ENCODE data around the gene NOXO1. TPM values are rescaled to one million over a fixed set of nuclear protein-coding genes. Genes with fewer than 3 reads are reported as not detected.

The NOXO1 gene
- total and polyA plus RNA-seq, 2 experiments from 2014 or later = 2.0 to 2.6 TPM

DNA sequence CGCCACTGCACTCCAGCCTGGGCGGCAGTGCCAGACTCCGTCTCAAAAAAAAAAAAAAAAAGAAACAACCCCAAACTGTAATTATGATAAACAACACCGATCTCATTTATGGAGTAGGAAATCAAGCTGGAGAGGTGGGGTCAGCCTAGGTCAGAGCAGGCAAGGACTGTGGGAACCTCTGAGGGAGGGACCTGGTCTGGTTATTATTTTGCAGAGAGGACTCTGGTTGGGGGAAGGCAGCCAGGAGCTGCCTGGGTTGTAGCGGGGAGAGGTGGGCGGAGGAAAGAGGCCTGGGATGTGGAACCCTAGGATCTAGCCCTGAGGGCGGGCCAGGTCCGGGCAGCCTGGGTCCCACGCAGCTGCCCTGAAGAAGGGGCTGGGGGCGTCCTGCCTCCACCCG is 52.2 kb downstream of the NOXO1 start (continued):
- TF ChIP-seq, protein P1, sequence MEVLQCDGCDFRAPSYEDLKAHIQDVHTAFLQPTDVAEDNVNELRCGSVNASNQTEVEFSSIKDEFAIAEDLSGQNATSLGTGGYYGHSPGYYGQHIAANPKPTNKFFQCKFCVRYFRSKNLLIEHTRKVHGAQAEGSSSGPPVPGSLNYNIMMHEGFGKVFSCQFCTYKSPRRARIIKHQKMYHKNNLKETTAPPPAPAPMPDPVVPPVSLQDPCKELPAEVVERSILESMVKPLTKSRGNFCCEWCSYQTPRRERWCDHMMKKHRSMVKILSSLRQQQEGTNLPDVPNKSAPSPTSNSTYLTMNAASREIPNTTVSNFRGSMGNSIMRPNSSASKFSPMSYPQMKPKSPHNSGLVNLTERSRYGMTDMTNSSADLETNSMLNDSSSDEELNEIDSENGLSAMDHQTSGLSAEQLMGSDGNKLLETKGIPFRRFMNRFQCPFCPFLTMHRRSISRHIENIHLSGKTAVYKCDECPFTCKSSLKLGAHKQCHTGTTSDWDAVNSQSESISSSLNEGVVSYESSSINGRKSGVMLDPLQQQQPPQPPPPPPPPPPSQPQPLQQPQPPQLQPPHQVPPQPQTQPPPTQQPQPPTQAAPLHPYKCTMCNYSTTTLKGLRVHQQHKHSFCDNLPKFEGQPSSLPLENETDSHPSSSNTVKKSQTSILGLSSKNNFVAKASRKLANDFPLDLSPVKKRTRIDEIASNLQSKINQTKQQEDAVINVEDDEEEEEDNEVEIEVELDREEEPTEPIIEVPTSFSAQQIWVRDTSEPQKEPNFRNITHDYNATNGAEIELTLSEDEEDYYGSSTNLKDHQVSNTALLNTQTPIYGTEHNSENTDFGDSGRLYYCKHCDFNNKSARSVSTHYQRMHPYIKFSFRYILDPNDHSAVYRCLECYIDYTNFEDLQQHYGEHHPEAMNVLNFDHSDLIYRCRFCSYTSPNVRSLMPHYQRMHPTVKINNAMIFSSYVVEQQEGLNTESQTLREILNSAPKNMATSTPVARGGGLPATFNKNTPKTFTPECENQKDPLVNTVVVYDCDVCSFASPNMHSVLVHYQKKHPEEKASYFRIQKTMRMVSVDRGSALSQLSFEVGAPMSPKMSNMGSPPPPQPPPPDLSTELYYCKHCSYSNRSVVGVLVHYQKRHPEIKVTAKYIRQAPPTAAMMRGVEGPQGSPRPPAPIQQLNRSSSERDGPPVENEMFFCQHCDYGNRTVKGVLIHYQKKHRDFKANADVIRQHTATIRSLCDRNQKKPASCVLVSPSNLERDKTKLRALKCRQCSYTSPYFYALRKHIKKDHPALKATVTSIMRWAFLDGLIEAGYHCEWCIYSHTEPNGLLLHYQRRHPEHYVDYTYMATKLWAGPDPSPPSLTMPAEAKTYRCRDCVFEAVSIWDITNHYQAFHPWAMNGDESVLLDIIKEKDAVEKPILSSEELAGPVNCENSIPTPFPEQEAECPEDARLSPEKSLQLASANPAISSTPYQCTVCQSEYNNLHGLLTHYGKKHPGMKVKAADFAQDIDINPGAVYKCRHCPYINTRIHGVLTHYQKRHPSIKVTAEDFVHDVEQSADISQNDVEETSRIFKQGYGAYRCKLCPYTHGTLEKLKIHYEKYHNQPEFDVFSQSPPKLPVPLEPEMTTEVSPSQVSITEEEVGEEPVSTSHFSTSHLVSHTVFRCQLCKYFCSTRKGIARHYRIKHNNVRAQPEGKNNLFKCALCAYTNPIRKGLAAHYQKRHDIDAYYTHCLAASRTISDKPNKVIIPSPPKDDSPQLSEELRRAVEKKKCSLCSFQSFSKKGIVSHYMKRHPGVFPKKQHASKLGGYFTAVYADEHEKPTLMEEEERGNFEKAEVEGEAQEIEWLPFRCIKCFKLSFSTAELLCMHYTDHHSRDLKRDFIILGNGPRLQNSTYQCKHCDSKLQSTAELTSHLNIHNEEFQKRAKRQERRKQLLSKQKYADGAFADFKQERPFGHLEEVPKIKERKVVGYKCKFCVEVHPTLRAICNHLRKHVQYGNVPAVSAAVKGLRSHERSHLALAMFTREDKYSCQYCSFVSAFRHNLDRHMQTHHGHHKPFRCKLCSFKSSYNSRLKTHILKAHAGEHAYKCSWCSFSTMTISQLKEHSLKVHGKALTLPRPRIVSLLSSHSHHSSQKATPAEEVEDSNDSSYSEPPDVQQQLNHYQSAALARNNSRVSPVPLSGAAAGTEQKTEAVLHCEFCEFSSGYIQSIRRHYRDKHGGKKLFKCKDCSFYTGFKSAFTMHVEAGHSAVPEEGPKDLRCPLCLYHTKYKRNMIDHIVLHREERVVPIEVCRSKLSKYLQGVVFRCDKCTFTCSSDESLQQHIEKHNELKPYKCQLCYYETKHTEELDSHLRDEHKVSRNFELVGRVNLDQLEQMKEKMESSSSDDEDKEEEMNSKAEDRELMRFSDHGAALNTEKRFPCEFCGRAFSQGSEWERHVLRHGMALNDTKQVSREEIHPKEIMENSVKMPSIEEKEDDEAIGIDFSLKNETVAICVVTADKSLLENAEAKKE (CRISPR knock-in tag; IDR thresholded peaks at IDR 0.05) = no peak
- no peak for TF ChIP-seq ZNF331 (CRISPR knock-in tag; IDR thresholded peaks at IDR 0.05; ENCODE audit: low read depth)

Small RNA genes lying within 50 kb of the gene (small RNA-seq; reads per million reads assigned to genes)
- not detected for gene AC005363.2 (ENCODE audit: low replicate concordance)
- not detected for gene RN7SL219P (ENCODE audit: low replicate concordance)
- not detected for gene SNORA10 (ENCODE audit: low replicate concordance)
- not detected for gene SNORA64 (ENCODE audit: low replicate concordance)

Other genes starting within 250 kb of the NOXO1 start
Only the 30 nearest of the 31 such genes appear.
- 73.7 and 95.3 TPM in 2 replicates for gene NME3, start 209.9 kb downstream of the NOXO1 start, total RNA-seq (2014; rRNA removed; shearing (Covaris generic))
- 130 and 153 TPM in 2 replicates for gene NME3, start 209.9 kb downstream of the NOXO1 start, polyA plus RNA-seq (2016; fragmentation: Nextera tagmentation; extraction: Ambion mirVana)
- gene EME2, start 208.7 kb downstream of the NOXO1 start, total RNA-seq (2014; rRNA removed; shearing (Covaris generic)) = 15.0 and 17.3 TPM in 2 replicates
- 4.1 TPM in 2 replicates for gene EME2, start 208.7 kb downstream of the NOXO1 start, polyA plus RNA-seq (2016; fragmentation: Nextera tagmentation; extraction: Ambion mirVana)
- gene MRPS34, start 208.3 kb downstream of the NOXO1 start, total RNA-seq (2014; rRNA removed; shearing (Covaris generic)) = 223 and 248 TPM in 2 replicates
- 370 and 391 TPM in 2 replicates for gene MRPS34, start 208.3 kb downstream of the NOXO1 start, polyA plus RNA-seq (2016; fragmentation: Nextera tagmentation; extraction: Ambion mirVana)
- gene SPSB3, start 198.9 kb downstream of the NOXO1 start, total RNA-seq (2014; rRNA removed; shearing (Covaris generic)) = 34.7 and 42.8 TPM in 2 replicates
- 27.1 and 33.9 TPM in 2 replicates for gene SPSB3, start 198.9 kb downstream of the NOXO1 start, polyA plus RNA-seq (2016; fragmentation: Nextera tagmentation; extraction: Ambion mirVana)
- gene NUBP2, start 198.5 kb downstream of the NOXO1 start, total RNA-seq (2014; rRNA removed; shearing (Covaris generic)) = 143 and 175 TPM in 2 replicates
- 79.0 and 79.4 TPM in 2 replicates for gene NUBP2, start 198.5 kb downstream of the NOXO1 start, polyA plus RNA-seq (2016; fragmentation: Nextera tagmentation; extraction: Ambion mirVana)
- gene IGFALS, start 187.8 kb downstream of the NOXO1 start, total RNA-seq (2014; rRNA removed; shearing (Covaris generic)) = not detected in 2 replicates
- gene IGFALS, start 187.8 kb downstream of the NOXO1 start, polyA plus RNA-seq (2016; fragmentation: Nextera tagmentation; extraction: Ambion mirVana) = 0.16 TPM in 1 of 2 replicates, not detected in the other
- 24.7 and 30.6 TPM in 2 replicates for gene HAGH, start 154.6 kb downstream of the NOXO1 start, total RNA-seq (2014; rRNA removed; shearing (Covaris generic))
- 28.5 and 28.9 TPM in 2 replicates for gene HAGH, start 154.6 kb downstream of the NOXO1 start, polyA plus RNA-seq (2016; fragmentation: Nextera tagmentation; extraction: Ambion mirVana)
- 17.3 and 21.0 TPM in 2 replicates for gene FAHD1, start 154.3 kb downstream of the NOXO1 start, total RNA-seq (2014; rRNA removed; shearing (Covaris generic))
- gene FAHD1, start 154.3 kb downstream of the NOXO1 start, polyA plus RNA-seq (2016; fragmentation: Nextera tagmentation; extraction: Ambion mirVana) = 23.9 and 24.2 TPM in 2 replicates
- gene MEIOB, start 109.3 kb downstream of the NOXO1 start, total RNA-seq (2014; rRNA removed; shearing (Covaris generic)) = 6.3 and 7.3 TPM in 2 replicates
- gene MEIOB, start 109.3 kb downstream of the NOXO1 start, polyA plus RNA-seq (2016; fragmentation: Nextera tagmentation; extraction: Ambion mirVana) = 7.7 and 8.7 TPM in 2 replicates
- gene HS3ST6, start 63.1 kb downstream of the NOXO1 start, total RNA-seq (2014; rRNA removed; shearing (Covaris generic)) = not detected in 2 replicates
- 0.17 and 0.21 TPM in 2 replicates for gene HS3ST6, start 63.1 kb downstream of the NOXO1 start, polyA plus RNA-seq (2016; fragmentation: Nextera tagmentation; extraction: Ambion mirVana)
- gene MSRB1, start 38.3 kb downstream of the NOXO1 start, total RNA-seq (2014; rRNA removed; shearing (Covaris generic)) = 23.9 and 31.3 TPM in 2 replicates
- 29.6 and 30.4 TPM in 2 replicates for gene MSRB1, start 38.3 kb downstream of the NOXO1 start, polyA plus RNA-seq (2016; fragmentation: Nextera tagmentation; extraction: Ambion mirVana)
- 0.31 and 0.59 TPM in 2 replicates for gene RPL3L, start 26.8 kb downstream of the NOXO1 start, total RNA-seq (2014; rRNA removed; shearing (Covaris generic))
- gene RPL3L, start 26.8 kb downstream of the NOXO1 start, polyA plus RNA-seq (2016; fragmentation: Nextera tagmentation; extraction: Ambion mirVana) = 0.68 and 1.1 TPM in 2 replicates
- gene NDUFB10, start 21.9 kb downstream of the NOXO1 start, total RNA-seq (2014; rRNA removed; shearing (Covaris generic)) = 244 and 280 TPM in 2 replicates
- gene NDUFB10, start 21.9 kb downstream of the NOXO1 start, polyA plus RNA-seq (2016; fragmentation: Nextera tagmentation; extraction: Ambion mirVana) = 495 and 527 TPM in 2 replicates
- 3,232 and 3,786 TPM in 2 replicates for gene RPS2, start 16.6 kb downstream of the NOXO1 start, total RNA-seq (2014; rRNA removed; shearing (Covaris generic))
- gene RPS2, start 16.6 kb downstream of the NOXO1 start, polyA plus RNA-seq (2016; fragmentation: Nextera tagmentation; extraction: Ambion mirVana) = 3,992 and 4,335 TPM in 2 replicates
- gene RNF151, start 14.6 kb downstream of the NOXO1 start, total RNA-seq (2014; rRNA removed; shearing (Covaris generic)) = not detected in 2 replicates
- gene RNF151, start 14.6 kb downstream of the NOXO1 start, polyA plus RNA-seq (2016; fragmentation: Nextera tagmentation; extraction: Ambion mirVana) = not detected in 2 replicates
- 122 and 157 TPM in 2 replicates for gene TBL3, start 9.4 kb downstream of the NOXO1 start, total RNA-seq (2014; rRNA removed; shearing (Covaris generic))
- gene TBL3, start 9.4 kb downstream of the NOXO1 start, polyA plus RNA-seq (2016; fragmentation: Nextera tagmentation; extraction: Ambion mirVana) = 67.0 and 68.8 TPM in 2 replicates
- 40.1 and 53.2 TPM in 2 replicates for gene GFER, start 2.7 kb upstream of the NOXO1 start, total RNA-seq (2014; rRNA removed; shearing (Covaris generic))
- gene GFER, start 2.7 kb upstream of the NOXO1 start, polyA plus RNA-seq (2016; fragmentation: Nextera tagmentation; extraction: Ambion mirVana) = 64.5 and 68.5 TPM in 2 replicates
- gene SYNGR3, start 8.5 kb upstream of the NOXO1 start, total RNA-seq (2014; rRNA removed; shearing (Covaris generic)) = 72.2 and 77.7 TPM in 2 replicates
- 44.7 and 45.4 TPM in 2 replicates for gene SYNGR3, start 8.5 kb upstream of the NOXO1 start, polyA plus RNA-seq (2016; fragmentation: Nextera tagmentation; extraction: Ambion mirVana)
- gene ZNF598, start 28.4 kb upstream of the NOXO1 start, total RNA-seq (2014; rRNA removed; shearing (Covaris generic)) = 31.7 and 48.6 TPM in 2 replicates
- gene ZNF598, start 28.4 kb upstream of the NOXO1 start, polyA plus RNA-seq (2016; fragmentation: Nextera tagmentation; extraction: Ambion mirVana) = 8.5 and 10.2 TPM in 2 replicates
- gene NPW, start 38.3 kb upstream of the NOXO1 start, total RNA-seq (2014; rRNA removed; shearing (Covaris generic)) = 1.9 and 4.5 TPM in 2 replicates
- gene NPW, start 38.3 kb upstream of the NOXO1 start, polyA plus RNA-seq (2016; fragmentation: Nextera tagmentation; extraction: Ambion mirVana) = 37.0 and 37.6 TPM in 2 replicates
- gene NHERF2, start 45.4 kb upstream of the NOXO1 start, total RNA-seq (2014; rRNA removed; shearing (Covaris generic)) = 15.4 and 16.5 TPM in 2 replicates
- gene NHERF2, start 45.4 kb upstream of the NOXO1 start, polyA plus RNA-seq (2016; fragmentation: Nextera tagmentation; extraction: Ambion mirVana) = 12.0 and 21.0 TPM in 2 replicates
- 84.6 and 97.1 TPM in 2 replicates for gene NTHL1, start 66.4 kb upstream of the NOXO1 start, total RNA-seq (2014; rRNA removed; shearing (Covaris generic))
- 87.9 and 94.9 TPM in 2 replicates for gene NTHL1, start 66.4 kb upstream of the NOXO1 start, polyA plus RNA-seq (2016; fragmentation: Nextera tagmentation; extraction: Ambion mirVana)
- gene TSC2, start 66.5 kb upstream of the NOXO1 start, total RNA-seq (2014; rRNA removed; shearing (Covaris generic)) = 81.4 and 93.0 TPM in 2 replicates
- gene TSC2, start 66.5 kb upstream of the NOXO1 start, polyA plus RNA-seq (2016; fragmentation: Nextera tagmentation; extraction: Ambion mirVana) = 36.3 and 40.5 TPM in 2 replicates
- 75.5 and 107 TPM in 2 replicates for gene PKD1, start 154.4 kb upstream of the NOXO1 start, total RNA-seq (2014; rRNA removed; shearing (Covaris generic))
- gene PKD1, start 154.4 kb upstream of the NOXO1 start, polyA plus RNA-seq (2016; fragmentation: Nextera tagmentation; extraction: Ambion mirVana) = 18.5 and 21.1 TPM in 2 replicates
- gene RAB26, start 167.2 kb upstream of the NOXO1 start, total RNA-seq (2014; rRNA removed; shearing (Covaris generic)) = 3.7 and 4.1 TPM in 2 replicates
- gene RAB26, start 167.2 kb upstream of the NOXO1 start, polyA plus RNA-seq (2016; fragmentation: Nextera tagmentation; extraction: Ambion mirVana) = 8.7 and 11.6 TPM in 2 replicates
- gene TRAF7, start 174.3 kb upstream of the NOXO1 start, total RNA-seq (2014; rRNA removed; shearing (Covaris generic)) = 133 and 143 TPM in 2 replicates
- gene TRAF7, start 174.3 kb upstream of the NOXO1 start, polyA plus RNA-seq (2016; fragmentation: Nextera tagmentation; extraction: Ambion mirVana) = 36.4 and 41.4 TPM in 2 replicates
- 2.4 and 6.2 TPM in 2 replicates for gene CASKIN1, start 215.1 kb upstream of the NOXO1 start, total RNA-seq (2014; rRNA removed; shearing (Covaris generic))
- 1.0 TPM in 2 replicates for gene CASKIN1, start 215.1 kb upstream of the NOXO1 start, polyA plus RNA-seq (2016; fragmentation: Nextera tagmentation; extraction: Ambion mirVana)
- 98.1 and 138 TPM in 2 replicates for gene MLST8, start 224.0 kb upstream of the NOXO1 start, total RNA-seq (2014; rRNA removed; shearing (Covaris generic))
- gene MLST8, start 224.0 kb upstream of the NOXO1 start, polyA plus RNA-seq (2016; fragmentation: Nextera tagmentation; extraction: Ambion mirVana) = 55.3 and 58.8 TPM in 2 replicates
- 3.8 and 5.3 TPM in 2 replicates for gene BRICD5, start 229.4 kb upstream of the NOXO1 start, total RNA-seq (2014; rRNA removed; shearing (Covaris generic))
- 4.8 and 6.3 TPM in 2 replicates for gene BRICD5, start 229.4 kb upstream of the NOXO1 start, polyA plus RNA-seq (2016; fragmentation: Nextera tagmentation; extraction: Ambion mirVana)
- 59.3 and 80.3 TPM in 2 replicates for gene PGP, start 233.4 kb upstream of the NOXO1 start, total RNA-seq (2014; rRNA removed; shearing (Covaris generic))
- gene PGP, start 233.4 kb upstream of the NOXO1 start, polyA plus RNA-seq (2016; fragmentation: Nextera tagmentation; extraction: Ambion mirVana) = 44.4 and 52.1 TPM in 2 replicates

Measured in GM23338 (cell line).